Vagina (tissue), 2 donors: ENCODE data around the gene PPFIA4.
"Not testable (repeated sequence)": the region's sequence is repeated elsewhere in the genome, so short reads cannot be mapped to it uniquely, and the experiment has no call there.

Source experiments
- CTCF ChIP-seq, 3 experiments: fragments of 450-650 bp in 2 of 3; fragments of 200-600 bp in 1 of 3; sonication (generic) in 1 of 3; IDR thresholded peaks; one replicate each; pipeline ENCODE4 v1.5.1; 2017 to 2019; ENCODE audit warnings: antibody characterized with exemption in 3 of 3, mild to moderate bottlenecking in 2 of 3, moderate library complexity in 2 of 3
- POLR2A ChIP-seq, 2 donors: fragments of 450-650 bp; IDR thresholded peaks; one replicate each; pipeline ENCODE4 v1.6.1; 2017; ENCODE audit warnings: antibody characterized with exemption in 2 of 2, mild to moderate bottlenecking in 2 of 2, moderate library complexity in 2 of 2
- POLR2AphosphoS5 ChIP-seq, 2 donors: sonication (generic); formaldehyde crosslinking; IDR thresholded peaks; one replicate each; pipeline ENCODE4 v1.9.0; 2017; ENCODE audit warnings: antibody characterized with exemption in 2 of 2, mild to moderate bottlenecking in 2 of 2, low read depth in 1 of 2; ENCODE audit not compliant: insufficient read depth in 1 of 2

DNA sequence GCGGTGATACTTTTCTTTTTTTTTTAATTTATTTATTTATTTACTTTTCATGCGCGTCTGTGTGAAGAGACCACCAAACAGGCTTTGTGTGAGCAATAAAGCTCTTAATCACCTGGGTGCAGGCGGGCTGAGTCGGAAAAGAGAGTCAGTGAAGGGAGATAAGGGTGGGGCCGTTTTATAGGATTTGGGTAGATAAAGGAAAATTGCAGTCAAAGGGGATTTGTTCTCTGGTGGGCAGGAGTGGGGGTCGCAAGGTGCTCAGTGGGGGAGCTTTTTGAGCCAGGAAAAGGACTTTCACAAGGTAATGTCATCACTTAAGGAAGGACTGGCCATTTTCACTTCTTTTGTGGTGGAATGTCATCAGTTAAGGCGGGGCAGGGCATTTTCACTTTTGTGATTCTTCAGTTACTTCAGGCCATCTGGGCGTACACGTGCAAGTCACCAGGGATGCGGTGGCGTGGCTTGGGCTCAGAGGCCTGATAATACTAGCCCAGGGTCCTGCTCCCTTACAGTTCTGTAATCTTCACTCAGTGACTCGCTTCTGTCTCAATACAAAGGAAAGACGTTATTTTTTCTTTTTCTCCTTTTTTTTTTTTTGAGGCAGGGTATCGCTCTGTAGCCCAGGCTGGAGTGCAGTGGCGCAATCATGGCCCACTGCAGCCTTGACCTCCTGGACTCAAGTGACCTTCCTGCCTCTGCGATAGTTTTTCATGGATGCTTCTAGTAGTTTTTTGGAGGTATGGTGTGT is 20.7 kb upstream of the PPFIA4 start:
- TF ChIP-seq CTCF (IDR thresholded peaks at IDR 0.05); POLR2AphosphoS5 (IDR thresholded peaks at IDR 0.05; ENCODE audit: insufficient read depth in 1 of 2, low read depth in 1 of 2); POLR2A (IDR thresholded peaks at IDR 0.05): not testable (repeated sequence)
